Gastrocnemius medialis (tissue), 4 donors: Measurements from ENCODE around the gene MMEL1. TPM values are rescaled to one million over a fixed set of nuclear protein-coding genes. Genes with fewer than 3 reads are reported as not detected.

ENCODE experiments used
- ATAC-seq, 2 donors: fragments of 150-250 bp; one replicate each; pipeline ENCODE4 v1.9.1; 2016
- DNase-seq, 2 donors: peaks; one replicate each; pipeline ENCODE4 v3.0.0-alpha.2; 2019
- H3K27ac ChIP-seq, 4 donors: fragments of 200-600 bp; sonication (generic); 1 replicate in 1 of 4; 2 replicates in 3 of 4; pipeline ENCODE4 v1.5.1; 2016 to 2018; ENCODE audit warnings: mild to moderate bottlenecking in 2 of 4, moderate library complexity in 1 of 4
- H3K27me3 ChIP-seq, 3 donors: fragments of 200-600 bp; sonication (generic) in 2 of 3; 1 replicate in 1 of 3; 2 replicates in 2 of 3; pipeline versions ENCODE4 v1.5.1 to v1.6.0; 2016 to 2019; ENCODE audit warnings: mild to moderate bottlenecking in 1 of 3, moderate library complexity in 1 of 3
- H3K36me3 ChIP-seq, 2 donors: fragments of 200-600 bp; sonication (generic) in 1 of 2; one replicate each; pipeline ENCODE4 v1.5.1; 2017 to 2018
- H3K4me1 ChIP-seq, 2 donors: fragments of 200-600 bp; sonication (generic) in 1 of 2; one replicate each; pipeline ENCODE4 v1.5.1; 2016 to 2017; ENCODE audit warnings: mild to moderate bottlenecking in 2 of 2
- H3K4me3 ChIP-seq, 4 donors: fragments of 200-600 bp; sonication (generic) in 3 of 4; 1 replicate in 1 of 4; 2 replicates in 3 of 4; pipeline ENCODE4 v1.5.1; 2016 to 2019; ENCODE audit warnings: mild to moderate bottlenecking in 2 of 4
- H3K9me3 ChIP-seq, 3 donors: fragments of 200-600 bp; sonication (generic) in 2 of 3; 1 replicate in 1 of 3; 2 replicates in 2 of 3; pipeline ENCODE4 v1.5.1; 2016 to 2019
- CTCF ChIP-seq, 5 experiments: fragments of 450-650 bp in 3 of 5; fragments of 200-600 bp in 2 of 5; sonication (generic) in 2 of 5; IDR thresholded peaks in 4 of 5; conservative IDR thresholded peaks in 1 of 5; 1 replicate in 4 of 5; 2 replicates in 1 of 5; pipeline ENCODE4 v1.5.1; 2016 to 2019; ENCODE audit warnings: antibody characterized with exemption in 5 of 5, mild to moderate bottlenecking in 3 of 5, moderate library complexity in 3 of 5
- POLR2A ChIP-seq, 2 donors: fragments of 450-650 bp; IDR thresholded peaks; one replicate each; pipeline ENCODE4 v1.6.1; 2017; ENCODE audit warnings: antibody characterized with exemption in 2 of 2, mild to moderate bottlenecking in 2 of 2, moderate library complexity in 2 of 2
- in situ Hi-C, 4 donors: fragments of 200-750 bp; cut with MboI; loops; one replicate each; pipeline versions ENCODE4 v1.15.0 to v1.8.0; 2017; ENCODE audit warnings: low sequenced_read_pairs in 4 of 4
- intact Hi-C: fragments of 100-400 bp; cut with DNase I; formaldehyde crosslinking; loops from one replicate; pipeline ENCODE4 v1.15.1; 2023; ENCODE audit warnings: low total_unique reads
- total RNA-seq, 4 donors: library from RNA; depleted of rRNA; stranded (reverse); fragments of >200 nt; gene quantifications; one replicate each; pipeline versions ENCODE4 v1.1.0 to v1.2.3, GENCODE V29; 2016

The MMEL1 gene
- total RNA-seq, 4 donors from 2014 or later, result not detected

- intact Hi-C loops, result loop anchor here (10.0 kb wide), 1 partner anchor 90 kb away; the partner anchor contains the start of gene TNFRSF14
- H3K4me3 ChIP-seq, result no peak overlapping the region
- peaks cover 2 to 15% (median 7%) of the 10 kb centered on the region in 3 donors for H3K27me3 ChIP-seq
- ATAC-seq (no peak), DNase-seq (no peak)
- no peaks in the 10 kb centered on the region for H3K9me3 ChIP-seq
- H3K4me1 ChIP-seq, result peaks cover 0 to 10% of the 10 kb centered on the region in 2 donors
- TF ChIP-seq CTCF (IDR thresholded peaks at IDR 0.05 in 4 of 5, conservative IDR thresholded peaks at IDR 0.05 in 1 of 5), result no peak
- TF ChIP-seq POLR2A (IDR thresholded peaks at IDR 0.05), result no peak
- in situ Hi-C loops, result no loop called here
- H3K27ac ChIP-seq, result no peak overlapping the region
- H3K36me3 ChIP-seq, result no peaks in the 10 kb centered on the region
Observed at GRCh38 chr1:2645143-2645542, 12.3 kb upstream of the MMEL1 start.

- peaks cover 0 to 10% of the 10 kb centered on the region in 2 donors for H3K4me1 ChIP-seq
- ATAC-seq (no peak), DNase-seq (no peak)
- H3K9me3 ChIP-seq, result no peaks in the 10 kb centered on the region
- in situ Hi-C loops, result no loop called here
- no peak overlapping the region for H3K4me3 ChIP-seq
- TF ChIP-seq POLR2A (IDR thresholded peaks at IDR 0.05) (no peak), CTCF (IDR thresholded peaks at IDR 0.05 in 4 of 5, conservative IDR thresholded peaks at IDR 0.05 in 1 of 5) (no peak)
- peaks cover 2 to 15% (median 7%) of the 10 kb centered on the region in 3 donors for H3K27me3 ChIP-seq
- intact Hi-C loops, result loop anchor here (10.0 kb wide), 1 partner anchor 90 kb away; the partner anchor contains the start of gene TNFRSF14
- no peaks in the 10 kb centered on the region for H3K36me3 ChIP-seq
- no peak overlapping the region for H3K27ac ChIP-seq
Observed at GRCh38 chr1:2644591-2645101, 11.8 kb upstream of the MMEL1 start.

GRCh38 chr1:2644171-2644570, 11.4 kb upstream of the MMEL1 start:
- in situ Hi-C loops (no loop called here), intact Hi-C loops (loop anchor here (10.0 kb wide), 1 partner anchor 89 kb away; the partner anchor contains the start of gene TNFRSF14)
- TF ChIP-seq CTCF (IDR thresholded peaks at IDR 0.05 in 4 of 5, conservative IDR thresholded peaks at IDR 0.05 in 1 of 5) (no peak), POLR2A (IDR thresholded peaks at IDR 0.05) (no peak)
- H3K4me1 ChIP-seq, result peaks cover 0 to 10% of the 10 kb centered on the region in 2 donors
- DNase-seq (no peak), ATAC-seq (no peak)
- H3K27ac ChIP-seq, result no peak overlapping the region
- no peaks in the 10 kb centered on the region for H3K9me3 ChIP-seq
- H3K27me3 ChIP-seq, result peaks cover 2 to 16% (median 7%) of the 10 kb centered on the region in 3 donors
- H3K4me3 ChIP-seq, result no peak overlapping the region
- no peaks in the 10 kb centered on the region for H3K36me3 ChIP-seq

- in situ Hi-C loops, result no loop called here
- H3K36me3 ChIP-seq, result no peaks in the 10 kb centered on the region
- H3K27ac ChIP-seq, result no peak overlapping the region
- H3K4me3 ChIP-seq, result peak overlapping the region; percentile 66 to 76 (median 69)
- TF ChIP-seq POLR2A (IDR thresholded peaks at IDR 0.05) (no peak), CTCF (IDR thresholded peaks at IDR 0.05 in 4 of 5, conservative IDR thresholded peaks at IDR 0.05 in 1 of 5) (no peak)
- DNase-seq (no peak), ATAC-seq (no peak)
- H3K27me3 ChIP-seq, result peaks cover 6 to 18% (median 7%) of the 10 kb centered on the region in 3 donors
- peaks cover 0 to 10% of the 10 kb centered on the region in 2 donors for H3K4me1 ChIP-seq
- no peaks in the 10 kb centered on the region for H3K9me3 ChIP-seq
- intact Hi-C loops, result loop anchor here (10.0 kb wide), 1 partner anchor 89 kb away; the partner anchor contains the start of gene TNFRSF14
Observed at GRCh38 chr1:2643414-2644077, 10.7 kb upstream of the MMEL1 start.
